ELF-1 (cell line): ENCODE measurements around the gene DBP.
A peak's percentile ranks its signal among the peaks of the same experiment; 100 is the strongest.

Source experiments
- DNase-seq: peaks from one replicate; pipeline ENCODE4 v3.0.0-alpha.2; 2016; ENCODE audit warnings: low read depth, low spot score

The DBP gene

GRCh38 chr19:48627865-48628314, 9.3 kb downstream of the DBP start:
- DNase-seq, result no peak

- no peak for DNase-seq
These were observed 9.8 kb downstream of the DBP start for GRCh38 chr19:48627201-48627864.

GRCh38 chr19:48625891-48626327, 11.3 kb downstream of the DBP start:
- DNase-seq, result no peak

GRCh38 chr19:48624791-48625723, 12.1 kb downstream of the DBP start:
- DNase-seq, result no peak

GRCh38 chr19:48624067-48624594, 13.0 kb downstream of the DBP start:
- peak; percentile 99 for DNase-seq

GRCh38 chr19:48623556-48624066, 13.6 kb downstream of the DBP start:
- DNase-seq, result no peak

GRCh38 chr19:48619692-48620585, 17.2 kb downstream of the DBP start:
- no peak for DNase-seq

GRCh38 chr19:48618916-48619691, 18.1 kb downstream of the DBP start, which contains the start of the genes RPL18 and SPHK2:
Gene RPL18, minus strand, starts transcription at chr19:48619178. Its CDS starts 35 bp downstream, at chr19:48619143.
Gene SPHK2, plus strand, starts transcription at chr19:48619506. Its CDS starts 1,009 bp downstream, at chr19:48620515.
- peak; percentile 99 for DNase-seq

- DNase-seq, result no peak
These were observed 18.8 kb downstream of the DBP start for GRCh38 chr19:48618278-48618915.

GRCh38 chr19:48617146-48617937, 19.8 kb downstream of the DBP start:
- DNase-seq, result peak; percentile 39

GRCh38 chr19:48616491-48617056, 20.6 kb downstream of the DBP start:
- DNase-seq, result no peak

- no peak for DNase-seq
These were observed 21.1 kb downstream of the DBP start for GRCh38 chr19:48616041-48616436.

GRCh38 chr19:48615231-48616040, 21.7 kb downstream of the DBP start:
- peak; percentile 30 for DNase-seq

- peak; percentile 78 for DNase-seq
These were observed 22.5 kb downstream of the DBP start, which contains the start of gene FAM83E for GRCh38 chr19:48614436-48615230. Gene FAM83E, minus strand, starts transcription at chr19:48615076. Its CDS starts 1,704 bp downstream, at chr19:48613372.

GRCh38 chr19:48613852-48614435, 23.2 kb downstream of the DBP start:
- DNase-seq, result no peak
